ENCODE data around the gene NEK11.
A peak's percentile ranks its signal among the peaks of the same experiment; 100 is the strongest.

Gene NEK11

GRCh38 chr3:131348911-131349310 is 322.2 kb downstream of the NEK11 start:
- no peak overlapping the region for H3K4me3 ChIP-seq (ENCODE audit: low read length)
- TF ChIP-seq CTCF (conservative IDR thresholded peaks at IDR 0.05; ENCODE audit: low read length) = no peak
- DNase-seq (ENCODE audit: low read depth) = peak; percentile 3

GRCh38 chr3:131349454-131349853 is 322.8 kb downstream of the NEK11 start:
- no peak for TF ChIP-seq CTCF (conservative IDR thresholded peaks at IDR 0.05; ENCODE audit: low read length)

GRCh38 chr3:131349946-131350347 is 323.3 kb downstream of the NEK11 start:
- DNase-seq (ENCODE audit: low read depth) = peak; percentile 70
- TF ChIP-seq CTCF (conservative IDR thresholded peaks at IDR 0.05; ENCODE audit: low read length) = no peak
- H3K4me3 ChIP-seq (ENCODE audit: low read length) = no peak overlapping the region

More at GRCh38 chr3:131349454-131349853, 322.8 kb downstream of the NEK11 start:
- DNase-seq (ENCODE audit: low read depth) = no peak
- H3K4me3 ChIP-seq (ENCODE audit: low read length) = no peak overlapping the region

- DNase-seq (ENCODE audit: low read depth) = peak; percentile 59
- no peak overlapping the region for H3K4me3 ChIP-seq (ENCODE audit: low read length)
- no peak for TF ChIP-seq CTCF (conservative IDR thresholded peaks at IDR 0.05; ENCODE audit: low read length)
Measured at GRCh38 chr3:131350506-131350905, 323.8 kb downstream of the NEK11 start.

GRCh38 chr3:131353016-131353877 is 326.6 kb downstream of the NEK11 start:
- H3K4me3 ChIP-seq (ENCODE audit: low read length) = no peak overlapping the region
- no peak for TF ChIP-seq CTCF (conservative IDR thresholded peaks at IDR 0.05; ENCODE audit: low read length)
- no peak for DNase-seq (ENCODE audit: low read depth)

GRCh38 chr3:131353986-131354385 is 327.3 kb downstream of the NEK11 start:
- no peak overlapping the region for H3K4me3 ChIP-seq (ENCODE audit: low read length)
- TF ChIP-seq CTCF (conservative IDR thresholded peaks at IDR 0.05; ENCODE audit: low read length) = no peak
- DNase-seq (ENCODE audit: low read depth) = no peak

- no peak for TF ChIP-seq CTCF (conservative IDR thresholded peaks at IDR 0.05; ENCODE audit: low read length)
- peak; percentile 42 for DNase-seq (ENCODE audit: low read depth)
- H3K4me3 ChIP-seq (ENCODE audit: low read length) = no peak overlapping the region
Measured at GRCh38 chr3:131356006-131356595, 329.4 kb downstream of the NEK11 start.

All from AG10803 (cell line).